Heart left ventricle (tissue), 16 donors: ENCODE measurements around the gene IGFBP5. TPM values are rescaled to one million over a fixed set of nuclear protein-coding genes. Genes with fewer than 3 reads are reported as not detected.

ENCODE experiments used
- ATAC-seq, 4 donors: fragments of 200-7000 bp; cut with Tn5 transposase; one replicate each; pipeline ENCODE4 v1.9.1; 2020 to 2022; ENCODE audit warnings: moderate library complexity in 4 of 4, mild to moderate bottlenecking in 3 of 4, moderate number of reproducible peaks in 1 of 4
- DNase-seq, 5 donors: peaks; one replicate each; pipeline ENCODE4 v3.0.0-alpha.2; 2020
- H3K27ac ChIP-seq, 12 donors: fragments of 200-600 bp; sonication (generic) in 4 of 12; one replicate each; pipeline versions ENCODE4 v1.5.0 to v1.8.0; 2016 to 2022; ENCODE audit warnings: mild to moderate bottlenecking in 2 of 12
- H3K27me3 ChIP-seq, 9 donors: fragments of 200-600 bp; sonication (generic) in 2 of 9; one replicate each; pipeline versions ENCODE4 v1.5.1 to v1.8.0; 2016 to 2022; ENCODE audit warnings: mild to moderate bottlenecking in 3 of 9
- H3K36me3 ChIP-seq, 9 donors: fragments of 200-600 bp; sonication (generic) in 2 of 9; one replicate each; pipeline versions ENCODE4 v1.5.0 to v1.8.0; 2018 to 2022; ENCODE audit warnings: mild to moderate bottlenecking in 2 of 9
- H3K4me1 ChIP-seq, 12 donors: fragments of 200-600 bp; sonication (generic) in 4 of 12; one replicate each; pipeline versions ENCODE4 v1.5.0 to v1.8.0; 2016 to 2022; ENCODE audit warnings: mild to moderate bottlenecking in 3 of 12
- H3K4me3 ChIP-seq, 12 donors: fragments of 200-600 bp; sonication (generic) in 4 of 12; one replicate each; pipeline versions ENCODE4 v1.5.0 to v1.8.0; 2017 to 2022; ENCODE audit warnings: mild to moderate bottlenecking in 9 of 12, moderate library complexity in 4 of 12
- H3K9me3 ChIP-seq, 12 donors: fragments of 200-600 bp; sonication (generic) in 4 of 12; one replicate each; pipeline versions ENCODE4 v1.5.0 to v1.8.0; 2016 to 2022; ENCODE audit warnings: mild to moderate bottlenecking in 1 of 12
- CTCF ChIP-seq, 12 donors: fragments of 200-600 bp; sonication (generic) in 4 of 12; IDR thresholded peaks; one replicate each; pipeline versions ENCODE4 v1.5.0 to v1.8.0; 2018 to 2022; ENCODE audit warnings: antibody characterized with exemption in 12 of 12, mild to moderate bottlenecking in 5 of 12
- POLR2A ChIP-seq, 2 donors: fragments of 450-650 bp; IDR thresholded peaks; one replicate each; pipeline ENCODE4 v1.6.1; 2017; ENCODE audit warnings: antibody characterized with exemption in 2 of 2, mild to moderate bottlenecking in 2 of 2, moderate library complexity in 2 of 2
- whole genome bisulfite sequencing, 4 donors: extraction: QIAGEN DNeasy Blood & Tissue Kit in 2 of 4; methylation state at CpG; one replicate each; pipeline versions ENCODE4 v1.1.5 to v1.1.7; 2013 to 2018; 5-methylcytosine and 5-hydroxymethylcytosine counted together
- intact Hi-C, 10 donors: fragments of 100-400 bp; cut with DNase I; formaldehyde crosslinking; loops; one replicate each; pipeline versions ENCODE4 v1.11.1 to v1.14.2; 2022
- polyA plus RNA-seq, 2 donors: library from polyadenylated mRNA; stranded (reverse); fragments of 200-250 nt; gene quantifications; one replicate each; pipeline ENCODE4 v1.2.3, GENCODE V29; 2013
- total RNA-seq, 9 donors: library from RNA; depleted of rRNA in 2 of 9; stranded (reverse); fragments of >200 nt in 2 of 9; fragmentation: NEBNext Ultra II Directional in 3 of 9; extraction: Animal tissue kit (Norgen Biotek cat#: 25700) in 3 of 9; gene quantifications; one replicate each; pipeline versions ENCODE4 v1.1.0 to v1.2.4, GENCODE V29; 2016 to 2023
- donor health status: ischemic (EF 13 %, LVEDD 7.1; RV severe dilation, severe dysfunction).
- donor health status: healthy with polysubstance abuse.
- donor health status: DM: no; HTN: yes; CAD: no.
- donor health status: DM: no; HTN: no; CAD: no.
- donor health status: ischemic (EF 25% LVEDD 6.9; RV normal size, moderate dysfunction).
- donor health status: ischemic (EF 25% LVEDD 5.7; RV mildly dilated, moderate dysfunction).
- donor health status: healthy.
- donor health status: DM: yes; HTN: yes; CAD: no.
- donor health status: ischemic (EF 35%, LVEDD 5.7; RV mildly dilated, moderate dysfunction).
- donor health status: nonischemic (EF 11% LVEDD 7.7; RV severe dilation, severe dysfunction).
- donor health status: DM: yes; HTN: yes; CAD: no.
- donor health status: PGD.
- donor health status: ischemic (EF 29% LVEDD 5.4; RV normal size, mild dysfunction).
- donor health status: nonischemic (EF 23%, LVEDD 6.1; RV moderate dilation, normal function).

IGFBP5 gene
- total and polyA plus RNA-seq, 11 donors: 58.2 to 441 (median 129) TPM

DNA sequence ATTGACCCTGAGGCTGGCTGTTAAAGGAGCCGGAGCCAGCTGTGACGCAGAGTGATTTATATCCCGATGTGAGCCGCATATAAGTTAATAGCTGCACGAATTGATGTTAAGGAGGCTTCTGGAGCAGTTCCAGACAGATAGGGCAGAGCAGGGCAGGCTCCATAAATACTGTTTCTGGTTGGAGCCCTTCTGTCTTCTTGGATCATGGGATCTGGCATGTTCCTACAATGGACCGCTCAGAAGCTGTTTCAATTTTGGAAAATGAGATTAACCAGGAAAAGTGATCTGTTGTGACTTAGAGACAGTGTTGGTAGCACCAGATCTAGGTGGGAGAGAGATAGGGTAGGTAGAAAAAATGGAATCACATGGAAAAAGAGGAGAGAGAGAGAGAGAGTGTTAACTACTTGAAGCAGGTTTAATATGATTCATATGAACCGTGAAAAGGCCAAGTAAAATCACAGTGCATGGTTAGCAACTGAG is 4.8 kb upstream of the IGFBP5 start:
- Histone ChIP-seq H3K27me3 (peaks cover 0 to 24% (median 0%) of the 10 kb centered on the region in 9 donors), H3K4me3 (no peak overlapping the region), H3K9me3 (no peaks in the 10 kb centered on the region), H3K4me1 (peaks cover 0 to 59% (median 23%) of the 10 kb centered on the region in 12 donors), H3K27ac (peak overlapping the region in 8 of 12 donors; percentile 13 to 88 (median 38)), H3K36me3 (no peaks in the 10 kb centered on the region)
- TF ChIP-seq POLR2A (IDR thresholded peaks at IDR 0.05) (no peak), CTCF (IDR thresholded peaks at IDR 0.05) (no peak)
- DNase-seq (no peak), ATAC-seq (no peak)
- intact Hi-C loops: loop anchor here in 7 of 10 donors (2.0 to 10.0 kb wide), 7 partner anchors 72 to 1012 kb away; no protein-coding TSS in a partner anchor
- 44 to 55% (median 46%) methylated on average over 7 of the region's 7 CpGs for WGBS, 4 donors

DNA sequence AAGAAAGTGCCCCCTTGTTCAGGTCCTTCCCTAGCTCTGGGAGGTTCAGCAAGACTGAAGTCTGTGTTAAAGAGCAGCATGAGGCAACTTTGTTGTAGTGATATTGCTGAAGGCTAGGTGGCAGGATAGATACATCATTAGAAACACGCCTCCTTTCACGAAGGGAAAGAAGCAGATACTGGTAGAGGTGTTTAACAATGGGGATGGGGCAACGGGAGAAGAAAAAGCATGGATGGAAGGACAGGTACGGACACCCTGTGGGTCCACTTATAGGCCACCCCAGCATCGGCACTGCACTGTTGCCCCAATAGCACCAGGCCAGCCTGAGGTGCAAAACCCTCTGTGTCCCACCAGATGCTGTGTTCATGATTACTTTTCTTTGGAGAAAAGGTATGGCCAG is 3.5 kb upstream of the IGFBP5 start:
- H3K27me3 ChIP-seq: peaks cover 0 to 37% (median 0%) of the 10 kb centered on the region in 9 donors
- no peaks in the 10 kb centered on the region for H3K36me3 ChIP-seq
- peaks cover 0 to 69% (median 30%) of the 10 kb centered on the region in 12 donors for H3K4me1 ChIP-seq
- no peaks in the 10 kb centered on the region for H3K9me3 ChIP-seq
- ATAC-seq: peak; percentile 16 to 64 (median 55)
- TF ChIP-seq CTCF (IDR thresholded peaks at IDR 0.05): peak; percentile 48 to 84 (median 71)
- TF ChIP-seq POLR2A (IDR thresholded peaks at IDR 0.05): no peak
- WGBS, 4 donors: 10 to 22% (median 13%) methylated on average over 5 of the region's 5 CpGs
- DNase-seq: peak in 1 of 5 donors; percentile 41
- H3K4me3 ChIP-seq: no peak overlapping the region
- peak overlapping the region in 8 of 12 donors; percentile 5 to 88 (median 30) for H3K27ac ChIP-seq
- intact Hi-C loops: loop anchor here in 9 of 10 donors (1.0 to 10.0 kb wide), 24 partner anchors 68 to 1013 kb away; no protein-coding TSS in a partner anchor

- no peak for ATAC-seq
- peaks cover 0 to 69% (median 33%) of the 10 kb centered on the region in 12 donors for H3K4me1 ChIP-seq
- peaks cover 0 to 41% (median 0%) of the 10 kb centered on the region in 9 donors for H3K27me3 ChIP-seq
- intact Hi-C loops: loop anchor here in 9 of 10 donors (2.0 to 10.0 kb wide), 23 partner anchors 69 to 1014 kb away; no protein-coding TSS in a partner anchor
- H3K9me3 ChIP-seq: no peaks in the 10 kb centered on the region
- TF ChIP-seq CTCF (IDR thresholded peaks at IDR 0.05) (no peak), POLR2A (IDR thresholded peaks at IDR 0.05) (no peak)
- no peak overlapping the region for H3K4me3 ChIP-seq
- H3K27ac ChIP-seq: peak overlapping the region in 9 of 12 donors; percentile 5 to 88 (median 21)
- WGBS, 4 donors: 37 to 57% (median 54%) methylated on average over 6 of the region's 6 CpGs
- DNase-seq: no peak
- no peaks in the 10 kb centered on the region for H3K36me3 ChIP-seq
Observed at GRCh38 chr2:216698293-216698692, 2.9 kb upstream of the IGFBP5 start.

DNA sequence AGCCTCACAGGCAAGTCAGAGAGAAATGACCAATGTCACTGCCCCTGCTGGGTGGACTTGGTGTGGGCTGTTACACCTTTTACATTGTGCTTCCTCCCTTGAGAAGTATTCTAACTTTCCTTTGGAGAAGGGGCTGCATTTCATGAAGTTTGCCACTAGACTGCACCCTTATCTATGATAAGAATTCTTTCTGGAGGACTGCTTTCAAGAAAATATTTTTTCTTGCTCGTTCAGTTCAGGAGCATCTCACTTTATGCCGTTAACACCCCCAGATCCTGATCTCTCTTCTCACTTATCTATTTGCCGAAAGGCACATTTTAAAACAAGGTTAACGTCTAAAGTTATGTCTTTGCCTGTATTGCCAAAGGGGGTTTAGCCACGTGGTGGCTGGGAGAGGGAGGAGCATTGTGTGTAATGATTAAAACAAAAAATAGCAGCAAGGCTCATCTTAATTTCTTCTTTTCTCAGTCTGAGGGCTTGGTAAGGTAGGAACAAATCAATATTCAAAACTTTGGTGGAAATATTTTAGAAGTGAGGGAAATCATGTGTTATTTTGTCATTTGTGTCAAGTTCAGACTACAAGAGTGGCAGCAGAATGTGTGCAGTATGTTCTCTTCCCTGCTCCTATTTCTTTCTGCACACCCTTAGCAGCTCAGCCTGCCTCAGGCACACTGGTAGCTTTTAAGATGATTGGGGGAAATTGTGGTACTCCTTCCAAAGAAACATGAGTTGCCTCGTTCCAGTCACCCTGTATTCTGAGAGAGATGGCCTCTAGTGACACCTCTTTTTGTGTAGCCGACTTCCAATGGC is 1.6 kb upstream of the IGFBP5 start:
- H3K9me3 ChIP-seq: no peaks in the 10 kb centered on the region
- no peaks in the 10 kb centered on the region for H3K36me3 ChIP-seq
- H3K27me3 ChIP-seq: peaks cover 0 to 53% (median 0%) of the 10 kb centered on the region in 9 donors
- no peak for ATAC-seq
- DNase-seq: no peak
- H3K4me3 ChIP-seq: no peak overlapping the region
- 36 to 47% (median 41%) methylated on average over 7 of the region's 7 CpGs for WGBS, 4 donors
- peaks cover 0 to 62% (median 36%) of the 10 kb centered on the region in 12 donors for H3K4me1 ChIP-seq
- TF ChIP-seq CTCF (IDR thresholded peaks at IDR 0.05) (peak; percentile 27 to 73 (median 47)), POLR2A (IDR thresholded peaks at IDR 0.05) (no peak)
- intact Hi-C loops: loop anchor here in 9 of 10 donors (1.0 to 10.0 kb wide), 21 partner anchors 70 to 1015 kb away; no protein-coding TSS in a partner anchor
- peak overlapping the region in 8 of 12 donors; percentile 8 to 93 (median 70) for H3K27ac ChIP-seq
